ENCODE measurements around the gene HRH1.
"Not testable (repeated sequence)": the region's sequence is repeated elsewhere in the genome, so short reads cannot be mapped to it uniquely, and the experiment has no call there.

Gene HRH1

GRCh38 chr3:11165476-11165875 lies 11.2 kb downstream of the HRH1 start:
- Histone ChIP-seq H2AFZ (ENCODE audit: low read length) (no peak overlapping the region), H3K27ac (ENCODE audit: low read depth, low read length, poor library complexity, severe bottlenecking) (no peak overlapping the region), H3K9me3 (ENCODE audit: low read length) (no peaks in the 10 kb centered on the region), H3K4me1 (ENCODE audit: insufficient read depth, low read length, severe bottlenecking) (no peaks in the 10 kb centered on the region), H3K9me2 (ENCODE audit: low read depth, low read length) (no peaks in the 10 kb centered on the region), H3K36me3 (ENCODE audit: insufficient read depth, low read length) (no peaks in the 10 kb centered on the region), H3F3A (ENCODE audit: insufficient read depth, low read length) (no peaks in the 10 kb centered on the region), H4K20me1 (ENCODE audit: insufficient read depth, low read length) (no peaks in the 10 kb centered on the region), H3K4me3 (ENCODE audit: low read depth, low read length, poor library complexity, severe bottlenecking) (no peak overlapping the region), H3K9ac (ENCODE audit: low read length) (no peak overlapping the region), H3K27me3 (ENCODE audit: insufficient read depth, low read length) (0 out of 2 replicates have a peak, but pooled peaks cover 6% of the 10 kb centered on the region), H3K79me2 (ENCODE audit: insufficient read depth, low read length) (no peaks in the 10 kb centered on the region), H3K4me2 (ENCODE audit: low read length) (no peak overlapping the region)
- TF ChIP-seq CTCF (IDR thresholded peaks at IDR 0.05; ENCODE audit: low read length) (no peak), EZH2 (IDR thresholded peaks at IDR 0.05; ENCODE audit: borderline replicate concordance, low read length) (no peak)

GRCh38 chr3:11166807-11167400 lies 12.6 kb downstream of the HRH1 start:
- H3K9ac ChIP-seq (ENCODE audit: low read length); H3K4me2 ChIP-seq (ENCODE audit: low read length); H2AFZ ChIP-seq (ENCODE audit: low read length); H3K4me1 ChIP-seq (ENCODE audit: insufficient read depth, low read length, severe bottlenecking); H3K27ac ChIP-seq (ENCODE audit: low read depth, low read length, poor library complexity, severe bottlenecking); H3F3A ChIP-seq (ENCODE audit: insufficient read depth, low read length); H3K36me3 ChIP-seq (ENCODE audit: insufficient read depth, low read length); H3K9me2 ChIP-seq (ENCODE audit: low read depth, low read length); H3K4me3 ChIP-seq (ENCODE audit: low read depth, low read length, poor library complexity, severe bottlenecking); H4K20me1 ChIP-seq (ENCODE audit: insufficient read depth, low read length); H3K27me3 ChIP-seq (ENCODE audit: insufficient read depth, low read length); H3K79me2 ChIP-seq (ENCODE audit: insufficient read depth, low read length); H3K9me3 ChIP-seq (ENCODE audit: low read length): not testable (repeated sequence)

- no peaks in the 10 kb centered on the region for H3K4me1 ChIP-seq (ENCODE audit: insufficient read depth, low read length, severe bottlenecking)
- H3K9ac ChIP-seq (ENCODE audit: low read length) = no peak overlapping the region
- no peak overlapping the region for H3K4me3 ChIP-seq (ENCODE audit: low read depth, low read length, poor library complexity, severe bottlenecking)
- no peaks in the 10 kb centered on the region for H3K79me2 ChIP-seq (ENCODE audit: insufficient read depth, low read length)
- no peaks in the 10 kb centered on the region for H3K9me2 ChIP-seq (ENCODE audit: low read depth, low read length)
- H3K9me3 ChIP-seq (ENCODE audit: low read length) = no peaks in the 10 kb centered on the region
- no peak overlapping the region for H3K4me2 ChIP-seq (ENCODE audit: low read length)
- no peaks in the 10 kb centered on the region for H3K27me3 ChIP-seq (ENCODE audit: insufficient read depth, low read length)
- H3K27ac ChIP-seq (ENCODE audit: low read depth, low read length, poor library complexity, severe bottlenecking) = no peak overlapping the region
- no peaks in the 10 kb centered on the region for H4K20me1 ChIP-seq (ENCODE audit: insufficient read depth, low read length)
- H3F3A ChIP-seq (ENCODE audit: insufficient read depth, low read length) = no peaks in the 10 kb centered on the region
- no peak overlapping the region for H2AFZ ChIP-seq (ENCODE audit: low read length)
- no peaks in the 10 kb centered on the region for H3K36me3 ChIP-seq (ENCODE audit: insufficient read depth, low read length)
- TF ChIP-seq EZH2 (IDR thresholded peaks at IDR 0.05; ENCODE audit: borderline replicate concordance, low read length) = no peak
- TF ChIP-seq CTCF (IDR thresholded peaks at IDR 0.05; ENCODE audit: low read length) = no peak
Measured at GRCh38 chr3:11167590-11167989, 13.3 kb downstream of the HRH1 start.

GRCh38 chr3:11168406-11168805 lies 14.1 kb downstream of the HRH1 start:
- Histone ChIP-seq H3K27me3 (ENCODE audit: insufficient read depth, low read length) (no peaks in the 10 kb centered on the region), H3F3A (ENCODE audit: insufficient read depth, low read length) (no peaks in the 10 kb centered on the region), H3K4me3 (ENCODE audit: low read depth, low read length, poor library complexity, severe bottlenecking) (no peak overlapping the region), H3K9ac (ENCODE audit: low read length) (no peak overlapping the region), H3K79me2 (ENCODE audit: insufficient read depth, low read length) (no peaks in the 10 kb centered on the region), H3K4me2 (ENCODE audit: low read length) (no peak overlapping the region), H2AFZ (ENCODE audit: low read length) (no peak overlapping the region), H3K27ac (ENCODE audit: low read depth, low read length, poor library complexity, severe bottlenecking) (no peak overlapping the region), H3K9me2 (ENCODE audit: low read depth, low read length) (no peaks in the 10 kb centered on the region), H3K36me3 (ENCODE audit: insufficient read depth, low read length) (no peaks in the 10 kb centered on the region), H4K20me1 (ENCODE audit: insufficient read depth, low read length) (no peaks in the 10 kb centered on the region), H3K9me3 (ENCODE audit: low read length) (no peaks in the 10 kb centered on the region), H3K4me1 (ENCODE audit: insufficient read depth, low read length, severe bottlenecking) (no peaks in the 10 kb centered on the region)
- TF ChIP-seq CTCF (IDR thresholded peaks at IDR 0.05; ENCODE audit: low read length) = no peak
- no peak for TF ChIP-seq EZH2 (IDR thresholded peaks at IDR 0.05; ENCODE audit: borderline replicate concordance, low read length)
